ENCODE results near the gene GSTO1. TPM values are rescaled to one million over a fixed set of nuclear protein-coding genes. Genes with fewer than 3 reads are reported as not detected.

Gene GSTO1
- total RNA-seq, 1 donor from 2014 or later: 74.1 TPM

GRCh38 chr10:104314591-104315485 is 60.1 kb downstream of the GSTO1 start:
- no peak for DNase-seq (ENCODE audit: extremely low spot score, unreplicated experiment)
- no peaks in the 10 kb centered on the region for H3K9me3 Mint-ChIP-seq
- H3K27me3 Mint-ChIP-seq: no peaks in the 10 kb centered on the region
- H3K27ac Mint-ChIP-seq: no peak overlapping the region
- H3K36me3 Mint-ChIP-seq: peaks cover 11% of the 10 kb centered on the region
- TF ChIP-seq, protein P1, sequence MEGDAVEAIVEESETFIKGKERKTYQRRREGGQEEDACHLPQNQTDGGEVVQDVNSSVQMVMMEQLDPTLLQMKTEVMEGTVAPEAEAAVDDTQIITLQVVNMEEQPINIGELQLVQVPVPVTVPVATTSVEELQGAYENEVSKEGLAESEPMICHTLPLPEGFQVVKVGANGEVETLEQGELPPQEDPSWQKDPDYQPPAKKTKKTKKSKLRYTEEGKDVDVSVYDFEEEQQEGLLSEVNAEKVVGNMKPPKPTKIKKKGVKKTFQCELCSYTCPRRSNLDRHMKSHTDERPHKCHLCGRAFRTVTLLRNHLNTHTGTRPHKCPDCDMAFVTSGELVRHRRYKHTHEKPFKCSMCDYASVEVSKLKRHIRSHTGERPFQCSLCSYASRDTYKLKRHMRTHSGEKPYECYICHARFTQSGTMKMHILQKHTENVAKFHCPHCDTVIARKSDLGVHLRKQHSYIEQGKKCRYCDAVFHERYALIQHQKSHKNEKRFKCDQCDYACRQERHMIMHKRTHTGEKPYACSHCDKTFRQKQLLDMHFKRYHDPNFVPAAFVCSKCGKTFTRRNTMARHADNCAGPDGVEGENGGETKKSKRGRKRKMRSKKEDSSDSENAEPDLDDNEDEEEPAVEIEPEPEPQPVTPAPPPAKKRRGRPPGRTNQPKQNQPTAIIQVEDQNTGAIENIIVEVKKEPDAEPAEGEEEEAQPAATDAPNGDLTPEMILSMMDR (conservative IDR thresholded peaks at IDR 0.05): no peak
- no peak overlapping the region for H3K4me3 Mint-ChIP-seq
- peaks cover 17% of the 10 kb centered on the region for H3K4me1 Mint-ChIP-seq (ENCODE audit: unreplicated experiment)

DNA sequence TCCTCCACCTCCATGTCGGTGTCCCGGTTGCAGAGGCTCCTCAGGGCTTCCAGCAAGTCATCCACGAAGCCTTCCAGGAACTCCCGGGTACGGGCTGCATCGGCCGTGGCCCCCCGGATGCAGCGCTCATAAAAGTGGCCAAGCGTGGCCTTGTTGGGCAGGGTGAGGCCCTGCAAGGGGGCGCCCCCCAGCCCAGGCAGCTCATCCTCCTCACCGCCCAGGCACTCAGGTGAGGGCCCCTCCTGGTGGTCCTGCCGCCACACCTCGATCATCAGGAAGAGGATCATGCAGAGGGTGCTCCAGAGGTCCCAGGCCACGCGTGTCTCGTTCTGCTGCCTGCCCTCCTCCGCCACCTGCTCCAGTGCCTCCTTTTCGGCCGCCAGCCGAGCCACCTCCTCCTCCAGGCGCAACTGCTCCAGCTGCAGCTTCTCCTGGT is 60.8 kb downstream of the GSTO1 start:
- Mint-ChIP-seq H3K4me1 (ENCODE audit: unreplicated experiment) (peaks cover 22% of the 10 kb centered on the region), H3K4me3 (no peak overlapping the region), H3K36me3 (peaks cover 11% of the 10 kb centered on the region), H3K27ac (no peak overlapping the region), H3K9me3 (no peaks in the 10 kb centered on the region), H3K27me3 (no peaks in the 10 kb centered on the region)
- TF ChIP-seq, protein P1 (conservative IDR thresholded peaks at IDR 0.05): no peak
- no peak for DNase-seq (ENCODE audit: extremely low spot score, unreplicated experiment)

DNA sequence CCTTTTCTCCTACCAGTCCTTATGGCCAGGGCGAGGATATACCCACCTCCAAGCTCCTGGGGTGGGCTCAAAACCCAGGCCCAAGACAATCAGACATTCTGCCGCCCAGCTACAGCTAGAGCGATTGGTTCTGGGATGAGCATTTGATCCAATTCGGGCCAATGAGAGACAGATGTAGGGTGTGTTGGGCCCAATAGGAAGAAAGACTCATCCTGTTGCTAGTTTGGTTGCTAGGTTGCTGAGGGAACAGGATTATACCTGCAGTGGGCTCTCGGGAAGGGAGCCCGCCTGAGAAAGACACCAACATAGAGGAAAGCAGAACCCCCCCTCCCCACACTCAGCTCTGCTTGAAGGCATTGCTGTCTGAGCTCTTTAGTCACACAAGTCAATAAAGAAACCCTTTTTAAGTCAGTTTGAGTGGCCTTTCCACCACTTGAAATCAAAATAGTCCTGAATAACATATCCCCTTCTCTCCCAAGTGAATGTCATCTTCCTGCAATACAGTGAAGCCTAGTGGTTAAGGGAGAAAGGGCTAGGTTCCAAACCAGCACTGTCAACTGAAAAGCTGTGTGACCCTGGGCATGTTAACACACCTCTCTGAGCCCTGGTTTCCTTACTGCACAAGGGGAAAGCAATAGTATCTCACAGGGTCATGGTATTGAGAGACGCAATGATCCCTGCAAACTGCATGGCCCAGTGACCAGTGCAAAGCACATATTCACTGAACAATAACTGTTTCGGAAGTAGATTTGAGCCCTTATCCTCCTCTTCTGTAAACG is 61.8 kb downstream of the GSTO1 start:
- H3K4me1 Mint-ChIP-seq (ENCODE audit: unreplicated experiment): peaks cover 23% of the 10 kb centered on the region
- no peak overlapping the region for H3K27ac Mint-ChIP-seq
- TF ChIP-seq, protein P1 (conservative IDR thresholded peaks at IDR 0.05): no peak
- no peak for DNase-seq (ENCODE audit: extremely low spot score, unreplicated experiment)
- no peaks in the 10 kb centered on the region for H3K27me3 Mint-ChIP-seq
- H3K4me3 Mint-ChIP-seq: no peak overlapping the region
- no peaks in the 10 kb centered on the region for H3K9me3 Mint-ChIP-seq
- peaks cover 11% of the 10 kb centered on the region for H3K36me3 Mint-ChIP-seq

Small RNAs within 50 kb of the gene (microRNA-seq; reads per million reads assigned to microRNA genes)
- 0.83 reads per million for gene MIR4482
- not detected for gene MIR609

Other genes starting within 250 kb of the GSTO1 start
- 14.5 and 94.1 TPM in 2 replicates for gene COL17A1, start 169.0 kb upstream of the GSTO1 start, total RNA-seq (ENCODE audit: low replicate concordance)
- gene SFR1, start 132.7 kb upstream of the GSTO1 start, total RNA-seq (ENCODE audit: low replicate concordance): 9.1 and 11.6 TPM in 2 replicates
- 1.6 and 7.6 TPM in 2 replicates for gene CFAP43, start 22.5 kb upstream of the GSTO1 start, total RNA-seq (ENCODE audit: low replicate concordance)
- 2.8 and 8.2 TPM in 2 replicates for gene GSTO2, start 14.3 kb downstream of the GSTO1 start, total RNA-seq (ENCODE audit: low replicate concordance)
- gene ITPRIP, start 83.6 kb downstream of the GSTO1 start, total RNA-seq (ENCODE audit: low replicate concordance): 8.5 and 19.9 TPM in 2 replicates
- 0.24 and 0.34 TPM in 2 replicates for gene CFAP58, start 98.9 kb downstream of the GSTO1 start, total RNA-seq (ENCODE audit: low replicate concordance)

All from type B pancreatic cell (in vitro differentiated cells).